Measurements from ENCODE around the gene UPB1.

UPB1 gene

GRCh38 chr22:24494528-24495364, at the start of gene UPB1:
TSS of gene UPB1 (plus strand) at chr22:24495332. CDS start at chr22:24495404, 72 bp downstream.
- no peak for DNase-seq (ENCODE audit: extremely low read depth in 1 of 2, low read depth in 1 of 2)

- no peak for DNase-seq (ENCODE audit: extremely low read depth in 1 of 2, low read depth in 1 of 2)
Observed at GRCh38 chr22:24445481-24446259, 49.5 kb upstream of the UPB1 start.

GRCh38 chr22:24446260-24446611, 48.9 kb upstream of the UPB1 start:
- DNase-seq (ENCODE audit: extremely low read depth in 1 of 2, low read depth in 1 of 2), result no peak

GRCh38 chr22:24450610-24451009, 44.5 kb upstream of the UPB1 start:
- DNase-seq (ENCODE audit: extremely low read depth in 1 of 2, low read depth in 1 of 2), result no peak

- DNase-seq (ENCODE audit: extremely low read depth in 1 of 2, low read depth in 1 of 2), result no peak
Observed at GRCh38 chr22:24451162-24451561, 44.0 kb upstream of the UPB1 start.

- DNase-seq (ENCODE audit: extremely low read depth in 1 of 2, low read depth in 1 of 2), result no peak
Observed at GRCh38 chr22:24453853-24454252, 41.3 kb upstream of the UPB1 start.

- no peak for DNase-seq (ENCODE audit: extremely low read depth in 1 of 2, low read depth in 1 of 2)
Observed at GRCh38 chr22:24455039-24455438, 40.1 kb upstream of the UPB1 start.

- DNase-seq (ENCODE audit: extremely low read depth in 1 of 2, low read depth in 1 of 2), result no peak
Observed at GRCh38 chr22:24455751-24456426, 39.2 kb upstream of the UPB1 start.

GRCh38 chr22:24457894-24458420, 37.2 kb upstream of the UPB1 start:
- no peak for DNase-seq (ENCODE audit: extremely low read depth in 1 of 2, low read depth in 1 of 2)

- DNase-seq (ENCODE audit: extremely low read depth in 1 of 2, low read depth in 1 of 2), result no peak
Observed at GRCh38 chr22:24459911-24460310, 35.2 kb upstream of the UPB1 start.

- DNase-seq (ENCODE audit: extremely low read depth in 1 of 2, low read depth in 1 of 2), result peak in 1 of 2 donors; percentile 15
Observed at GRCh38 chr22:24460418-24461089, 34.6 kb upstream of the UPB1 start.

- no peak for DNase-seq (ENCODE audit: extremely low read depth in 1 of 2, low read depth in 1 of 2)
Observed at GRCh38 chr22:24463071-24463760, 31.9 kb upstream of the UPB1 start.

- DNase-seq (ENCODE audit: extremely low read depth in 1 of 2, low read depth in 1 of 2), result no peak
Observed at GRCh38 chr22:24465566-24465965, 29.6 kb upstream of the UPB1 start.

- no peak for DNase-seq (ENCODE audit: extremely low read depth in 1 of 2, low read depth in 1 of 2)
Observed at GRCh38 chr22:24465975-24466374, 29.2 kb upstream of the UPB1 start.

GRCh38 chr22:24466716-24467328, 28.3 kb upstream of the UPB1 start:
- DNase-seq (ENCODE audit: extremely low read depth in 1 of 2, low read depth in 1 of 2), result no peak

- no peak for DNase-seq (ENCODE audit: extremely low read depth in 1 of 2, low read depth in 1 of 2)
Observed at GRCh38 chr22:24467340-24467739, 27.8 kb upstream of the UPB1 start.

GRCh38 chr22:24471570-24471969, 23.6 kb upstream of the UPB1 start:
- no peak for DNase-seq (ENCODE audit: extremely low read depth in 1 of 2, low read depth in 1 of 2)

- DNase-seq (ENCODE audit: extremely low read depth in 1 of 2, low read depth in 1 of 2), result no peak
Observed at GRCh38 chr22:24473284-24473683, 21.8 kb upstream of the UPB1 start.

- no peak for DNase-seq (ENCODE audit: extremely low read depth in 1 of 2, low read depth in 1 of 2)
Observed at GRCh38 chr22:24474221-24474620, 20.9 kb upstream of the UPB1 start.

Measured in stimulated activated CD8-positive, alpha-beta memory T cell treated with anti-CD3 and anti-CD28 coated beads, Interleukin-7, amount 100 ng/mL, for 48 hours (primary cell).